SJSA1 (cell line): ENCODE data around the gene VEZT. TPM values are rescaled to one million over a fixed set of nuclear protein-coding genes. Genes with fewer than 3 reads are reported as not detected.
"Not testable (repeated sequence)": the region's sequence is repeated elsewhere in the genome, so short reads cannot be mapped to it uniquely, and the experiment has no call there.

Experiments used
- DNase-seq, 2 experiments: peaks; one replicate each; pipeline ENCODE4 v3.0.0-alpha.2; 2015 to 2020; ENCODE audit warnings: low spot score in 2 of 2, low read depth in 1 of 2
- H3K27ac ChIP-seq: fragments of 250-450 bp; sonication (Bioruptor Pico); 2 replicates; pipeline ENCODE4 v1.5.1; 2020; ENCODE audit warnings: mild to moderate bottlenecking, moderate library complexity
- H3K27me3 ChIP-seq: fragments of 250-450 bp; sonication (Bioruptor Pico); replicated peaks from 2 replicates; pipeline ENCODE4 v1.5.1; 2020; ENCODE audit warnings: mild to moderate bottlenecking, moderate library complexity
- H3K36me3 ChIP-seq: fragments of 250-450 bp; sonication (Bioruptor Pico); 2 replicates; pipeline ENCODE4 v1.5.1; 2020; ENCODE audit warnings: mild to moderate bottlenecking
- H3K4me1 ChIP-seq: fragments of 250-450 bp; sonication (Bioruptor Pico); replicated peaks from 2 replicates; pipeline ENCODE4 v1.6.1; 2021; ENCODE audit warnings: mild to moderate bottlenecking
- H3K4me3 ChIP-seq: fragments of 250-450 bp; sonication (Bioruptor Pico); 2 replicates; pipeline ENCODE4 v1.5.1; 2020; ENCODE audit warnings: mild to moderate bottlenecking
- H3K9me3 ChIP-seq: fragments of 250-450 bp; sonication (Bioruptor Pico); replicated peaks from 2 replicates; pipeline ENCODE4 v1.5.1; 2020; ENCODE audit warnings: mild to moderate bottlenecking
- total RNA-seq: library from RNA; depleted of rRNA; stranded (reverse); fragments of >200 nt; shearing (Covaris generic); gene quantifications from 2 replicates; pipeline ENCODE4 v1.2.3, GENCODE V29; 2014

The VEZT gene
- total RNA-seq, 1 experiment from 2014 or later = 73.2 TPM

DNA sequence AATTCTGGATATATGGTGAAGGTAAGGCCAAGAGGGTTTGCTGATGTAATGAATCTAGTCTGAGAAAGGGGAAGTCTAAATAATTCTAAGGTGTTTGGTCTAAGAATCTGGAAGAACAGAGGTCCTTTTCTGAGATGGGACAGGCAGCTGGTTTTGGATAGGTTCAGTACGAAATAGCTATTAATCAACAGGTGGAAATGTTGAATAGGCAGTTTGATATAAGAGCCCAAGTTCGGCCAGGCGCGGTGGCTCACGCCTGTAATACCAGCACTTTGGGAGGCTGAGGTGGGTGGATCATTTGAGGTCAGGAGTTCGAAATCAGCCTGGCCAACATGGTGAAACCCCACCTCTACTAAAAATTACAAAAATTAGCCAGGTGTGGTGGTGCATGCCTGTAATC lies 97.1 kb downstream of the VEZT start:
- not testable (repeated sequence) for H3K9me3 ChIP-seq, H3K4me3 ChIP-seq, H3K27ac ChIP-seq, H3K27me3 ChIP-seq, H3K36me3 ChIP-seq, DNase-seq
- peaks cover 46% of the 10 kb centered on the region for H3K4me1 ChIP-seq

- DNase-seq = peak in 1 of 2 experiments; percentile 48
- no peak overlapping the region for H3K4me3 ChIP-seq
Observed at GRCh38 chr12:95316798-95317197, 99.2 kb downstream of the VEZT start.

DNA sequence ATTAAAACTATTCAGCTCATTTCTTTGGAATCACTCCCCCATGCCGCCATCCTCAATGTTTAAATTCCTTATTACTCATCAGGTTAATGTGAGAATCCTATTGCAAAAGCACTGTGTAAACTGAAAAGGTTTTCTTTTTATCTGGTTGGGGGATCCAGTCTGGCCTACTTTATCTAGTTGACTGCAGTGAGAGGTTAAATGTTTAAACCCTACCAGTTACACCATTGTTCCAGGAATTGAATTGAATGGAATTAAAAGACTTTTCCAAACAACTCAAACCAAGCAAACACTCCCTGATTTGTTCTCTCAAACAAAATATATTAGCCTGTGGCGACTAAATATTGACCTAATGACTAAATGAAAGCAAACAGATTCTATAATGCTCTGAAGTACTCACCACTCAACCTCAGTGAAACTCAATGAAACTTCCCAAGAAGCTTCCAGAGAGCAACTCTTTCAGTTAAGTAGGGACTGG lies 100.5 kb downstream of the VEZT start:
- Histone ChIP-seq H3K27ac (peak overlapping the region; percentile 57), H3K9me3 (no peaks in the 10 kb centered on the region)

More at GRCh38 chr12:95316798-95317197, 99.2 kb downstream of the VEZT start:
- no peaks in the 10 kb centered on the region for H3K9me3 ChIP-seq
- no peaks in the 10 kb centered on the region for H3K27me3 ChIP-seq
- H3K27ac ChIP-seq = peak overlapping the region; percentile 36; the same call in 1 of the 2 replicates
- peaks cover 66% of the 10 kb centered on the region for H3K4me1 ChIP-seq
- no peaks in the 10 kb centered on the region for H3K36me3 ChIP-seq

GRCh38 chr12:95319694-95320331 lies 102.2 kb downstream of the VEZT start:
- Histone ChIP-seq H3K36me3 (no peaks in the 10 kb centered on the region), H3K27ac (no peak overlapping the region), H3K4me3 (no peak overlapping the region), H3K27me3 (no peaks in the 10 kb centered on the region), H3K9me3 (no peaks in the 10 kb centered on the region), H3K4me1 (peaks cover 94% of the 10 kb centered on the region)
- no peak for DNase-seq

More for the DNA sequence above, 100.5 kb downstream of the VEZT start:
- peak; percentile 60 to 93 for DNase-seq
- Histone ChIP-seq H3K36me3 (no peaks in the 10 kb centered on the region), H3K4me1 (peaks cover 77% of the 10 kb centered on the region), H3K4me3 (no peak overlapping the region), H3K27me3 (no peaks in the 10 kb centered on the region)

DNA sequence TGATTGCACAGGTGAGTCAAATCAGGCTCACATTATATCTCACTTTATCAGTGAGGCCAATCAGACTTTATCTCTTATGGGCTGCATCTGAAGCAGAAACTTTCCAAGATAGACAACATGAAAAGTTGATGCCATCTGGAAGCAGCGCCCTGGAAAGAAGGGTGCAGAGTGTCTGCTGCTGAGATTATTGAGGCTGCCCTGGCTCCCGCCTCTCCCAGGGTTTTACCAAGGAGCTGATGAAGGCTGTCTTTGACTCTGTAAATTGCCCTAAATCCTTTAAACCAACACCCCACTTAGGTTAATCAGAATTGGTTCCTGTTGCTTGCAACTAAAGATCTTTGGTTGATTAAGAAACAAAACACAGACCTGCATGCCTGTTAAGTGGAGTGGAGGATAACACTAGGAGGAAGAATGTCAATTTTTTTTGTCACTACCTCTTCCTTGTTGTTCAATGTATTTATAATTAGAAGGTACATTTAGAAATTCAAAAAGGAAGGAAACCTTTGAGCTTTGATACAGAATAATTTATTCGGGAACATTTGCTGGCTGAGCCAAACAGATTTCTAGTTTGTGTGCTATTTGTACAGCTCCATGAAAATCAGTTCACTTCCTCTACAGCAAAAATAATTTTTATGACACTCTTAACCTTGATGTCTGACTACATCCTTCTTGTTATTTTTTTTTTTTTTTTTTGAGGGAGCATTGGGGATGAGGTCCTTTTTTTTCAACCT lies 104.1 kb downstream of the VEZT start:
- H3K9me3 ChIP-seq = no peaks in the 10 kb centered on the region
- H3K4me3 ChIP-seq = no peak overlapping the region
- DNase-seq = no peak
- peak overlapping the region; percentile 46 for H3K27ac ChIP-seq
- no peaks in the 10 kb centered on the region for H3K36me3 ChIP-seq
- peaks cover 88% of the 10 kb centered on the region for H3K4me1 ChIP-seq
- no peaks in the 10 kb centered on the region for H3K27me3 ChIP-seq

- no peaks in the 10 kb centered on the region for H3K36me3 ChIP-seq
- H3K27ac ChIP-seq = peak overlapping the region; percentile 46
- H3K9me3 ChIP-seq = no peaks in the 10 kb centered on the region
- peak; percentile 78 to 82 for DNase-seq
- no peak overlapping the region for H3K4me3 ChIP-seq
- H3K27me3 ChIP-seq = no peaks in the 10 kb centered on the region
- peaks cover 82% of the 10 kb centered on the region for H3K4me1 ChIP-seq
Observed at GRCh38 chr12:95322326-95322725, 104.7 kb downstream of the VEZT start.

GRCh38 chr12:95323212-95323611 lies 105.6 kb downstream of the VEZT start:
- no peak for DNase-seq
- Histone ChIP-seq H3K4me3 (no peak overlapping the region), H3K27ac (no peak overlapping the region), H3K36me3 (no peaks in the 10 kb centered on the region), H3K27me3 (no peaks in the 10 kb centered on the region), H3K4me1 (peaks cover 76% of the 10 kb centered on the region), H3K9me3 (no peaks in the 10 kb centered on the region)

GRCh38 chr12:95324246-95324645 lies 106.6 kb downstream of the VEZT start:
- not testable (repeated sequence) for H3K27me3 ChIP-seq, H3K36me3 ChIP-seq, H3K27ac ChIP-seq, H3K4me3 ChIP-seq, H3K9me3 ChIP-seq, DNase-seq
- H3K4me1 ChIP-seq = peaks cover 73% of the 10 kb centered on the region

DNA sequence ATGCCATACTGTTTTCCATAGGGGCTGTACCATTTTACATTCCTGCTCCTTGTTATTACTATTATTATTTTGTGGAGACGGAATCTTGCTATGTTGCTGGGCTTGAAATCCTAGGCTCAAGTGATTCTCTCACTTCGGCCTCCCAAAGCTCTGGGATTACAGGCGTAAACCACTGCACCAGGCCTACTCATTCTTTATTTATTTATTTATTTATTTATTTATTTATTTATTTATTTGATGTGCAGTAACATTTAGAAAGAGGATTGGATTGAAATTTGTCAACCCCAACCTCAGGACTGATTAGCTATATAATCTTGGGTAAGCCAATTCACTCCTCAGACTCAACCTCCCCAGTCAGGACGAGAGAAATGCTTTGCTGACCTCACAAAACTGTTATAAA lies 107.9 kb downstream of the VEZT start:
- H3K4me1 ChIP-seq = peaks cover 63% of the 10 kb centered on the region
- H3K36me3 ChIP-seq = no peaks in the 10 kb centered on the region
- H3K9me3 ChIP-seq = no peaks in the 10 kb centered on the region
- no peak overlapping the region for H3K27ac ChIP-seq
- H3K4me3 ChIP-seq = no peak overlapping the region
- H3K27me3 ChIP-seq = no peaks in the 10 kb centered on the region
- DNase-seq = no peak

DNA sequence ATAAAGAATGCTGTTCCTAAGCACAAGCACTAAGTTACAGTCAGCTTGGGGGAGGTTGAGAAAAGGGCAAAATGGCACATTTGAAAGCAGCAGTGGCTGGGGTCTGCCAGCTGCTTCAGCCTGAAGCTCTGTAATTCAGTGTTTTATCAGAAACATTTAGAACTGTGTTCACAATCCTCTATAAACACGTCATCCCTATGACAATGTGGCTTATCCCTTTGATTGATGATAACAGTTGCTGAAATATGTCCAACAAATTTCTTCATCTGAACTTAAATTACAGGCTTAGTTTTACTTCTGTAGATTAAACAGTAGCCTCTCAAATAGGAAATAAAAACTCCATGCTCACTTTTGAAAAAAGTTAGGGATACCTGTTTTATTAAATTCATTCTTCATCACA lies 108.8 kb downstream of the VEZT start:
- H3K9me3 ChIP-seq = no peaks in the 10 kb centered on the region
- no peak overlapping the region for H3K27ac ChIP-seq
- H3K4me1 ChIP-seq = peaks cover 55% of the 10 kb centered on the region
- no peak for DNase-seq
- no peaks in the 10 kb centered on the region for H3K36me3 ChIP-seq
- H3K27me3 ChIP-seq = no peaks in the 10 kb centered on the region
- no peak overlapping the region for H3K4me3 ChIP-seq

DNA sequence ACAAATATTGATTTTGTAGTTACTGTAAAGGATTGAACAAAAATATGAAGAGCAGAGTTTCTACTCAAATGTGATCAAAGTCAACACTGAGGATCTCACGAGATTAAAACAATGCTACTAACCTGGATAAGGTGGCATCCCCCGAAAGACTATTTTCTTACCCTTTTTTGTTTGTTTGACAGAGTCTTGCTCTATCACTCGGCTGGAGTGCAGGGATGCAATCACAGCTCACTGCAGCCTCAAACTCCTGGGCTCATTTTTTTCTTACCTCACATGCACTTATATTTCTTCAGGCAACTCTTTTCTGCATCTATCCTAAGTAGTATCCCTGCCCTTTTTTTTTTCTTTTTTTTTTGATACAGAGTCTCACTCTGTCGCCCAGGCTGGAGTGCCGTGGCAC lies 109.2 kb downstream of the VEZT start:
- H3K36me3 ChIP-seq = no peaks in the 10 kb centered on the region
- DNase-seq = no peak
- H3K4me1 ChIP-seq = peaks cover 54% of the 10 kb centered on the region

GRCh38 chr12:95328708-95329107 lies 111.1 kb downstream of the VEZT start:
- peaks cover 44% of the 10 kb centered on the region for H3K4me1 ChIP-seq
- H3K27ac ChIP-seq = 0 out of 2 replicates have a peak overlapping the region, but pooled peaks have one; percentile 31
- DNase-seq = no peak

More for the DNA sequence above, 109.2 kb downstream of the VEZT start:
- Histone ChIP-seq H3K27me3 (no peaks in the 10 kb centered on the region), H3K27ac (no peak overlapping the region), H3K4me3 (no peak overlapping the region), H3K9me3 (no peaks in the 10 kb centered on the region)

DNA sequence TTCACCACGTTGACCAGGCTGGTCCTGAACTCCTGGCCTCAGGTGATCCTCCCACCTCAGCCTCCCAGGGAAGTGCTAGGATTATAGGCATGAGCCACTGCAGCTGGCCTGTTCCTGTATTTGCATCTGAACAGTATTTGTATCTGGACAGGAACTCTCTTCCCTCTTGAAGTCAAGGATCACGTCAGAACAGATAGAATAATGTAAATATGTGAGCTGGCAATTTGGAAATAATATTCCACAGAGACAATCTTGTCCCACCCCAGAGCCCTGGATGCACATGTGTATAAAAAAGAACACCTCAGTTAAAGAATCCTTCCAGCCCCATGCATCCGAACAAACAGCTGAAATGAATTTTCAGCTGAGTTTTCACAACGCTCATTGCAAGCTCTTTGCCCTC lies 118.3 kb downstream of the VEZT start:
- no peak for DNase-seq
- no peak overlapping the region for H3K27ac ChIP-seq
- H3K36me3 ChIP-seq = no peaks in the 10 kb centered on the region
- H3K27me3 ChIP-seq = no peaks in the 10 kb centered on the region
- peaks cover 70% of the 10 kb centered on the region for H3K4me1 ChIP-seq
- H3K9me3 ChIP-seq = no peaks in the 10 kb centered on the region
- no peak overlapping the region for H3K4me3 ChIP-seq

More at GRCh38 chr12:95328708-95329107, 111.1 kb downstream of the VEZT start:
- H3K4me3 ChIP-seq = no peak overlapping the region
- no peaks in the 10 kb centered on the region for H3K36me3 ChIP-seq
- no peaks in the 10 kb centered on the region for H3K9me3 ChIP-seq
- H3K27me3 ChIP-seq = no peaks in the 10 kb centered on the region

DNA sequence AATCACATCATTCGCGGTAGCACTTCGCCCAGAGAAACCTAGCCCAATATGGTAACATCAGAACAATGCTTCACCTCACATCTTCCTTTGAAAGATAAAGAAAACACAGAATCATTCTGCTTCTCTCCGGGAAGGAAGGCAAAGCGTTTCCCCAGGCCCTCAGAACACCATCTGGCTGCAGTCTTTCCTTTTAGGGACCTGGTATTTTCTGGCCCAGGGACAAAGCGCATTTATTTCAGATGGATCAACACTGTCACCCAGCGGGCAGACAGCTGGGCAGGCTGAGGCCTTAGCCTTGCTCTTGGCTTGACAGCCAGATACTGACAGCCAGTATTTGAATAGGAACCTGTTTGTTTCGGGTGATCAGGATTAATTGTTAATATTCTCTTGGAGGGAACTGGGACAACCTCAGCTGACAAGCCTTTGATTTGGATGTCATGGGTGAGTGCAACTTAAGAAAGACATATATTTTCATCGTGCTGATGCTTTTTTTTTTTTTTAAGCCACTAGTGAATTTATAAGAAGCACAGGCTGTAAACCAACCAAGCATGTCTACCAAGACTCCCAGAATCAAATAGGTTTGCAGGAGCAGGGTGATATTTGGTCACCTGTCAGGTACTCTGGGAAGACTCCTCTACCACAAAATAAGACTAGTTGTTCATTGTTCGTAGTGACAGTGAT lies 118.9 kb downstream of the VEZT start:
- H3K9me3 ChIP-seq = no peaks in the 10 kb centered on the region
- H3K27ac ChIP-seq = no peak overlapping the region
- H3K36me3 ChIP-seq = no peaks in the 10 kb centered on the region
- peaks cover 74% of the 10 kb centered on the region for H3K4me1 ChIP-seq
- H3K27me3 ChIP-seq = no peaks in the 10 kb centered on the region
- DNase-seq = peak; percentile 72 to 76
- no peak overlapping the region for H3K4me3 ChIP-seq
